ENCODE results near the gene CACNG4.

Gene CACNG4

GRCh38 chr17:67066717-67067116 lies 102.2 kb downstream of the CACNG4 start:
- no peak for DNase-seq
- no peak for TF ChIP-seq POLR2A (IDR thresholded peaks at IDR 0.05; ENCODE audit: low read length)
- no peak for TF ChIP-seq GATA1 (IDR thresholded peaks at IDR 0.05; ENCODE audit: low read depth, low read length)

GRCh38 chr17:67067571-67068482 lies 103.3 kb downstream of the CACNG4 start:
- no peak for TF ChIP-seq GATA1 (IDR thresholded peaks at IDR 0.05; ENCODE audit: low read depth, low read length)
- TF ChIP-seq POLR2A (IDR thresholded peaks at IDR 0.05; ENCODE audit: low read length) = no peak
- no peak for DNase-seq

- no peak for DNase-seq
- no peak for TF ChIP-seq GATA1 (IDR thresholded peaks at IDR 0.05; ENCODE audit: low read depth, low read length)
- no peak for TF ChIP-seq POLR2A (IDR thresholded peaks at IDR 0.05; ENCODE audit: low read length)
These were observed 104.5 kb downstream of the CACNG4 start for GRCh38 chr17:67068999-67069398.

GRCh38 chr17:67069603-67070136 lies 105.2 kb downstream of the CACNG4 start:
- DNase-seq = no peak
- no peak for TF ChIP-seq GATA1 (IDR thresholded peaks at IDR 0.05; ENCODE audit: low read depth, low read length)
- TF ChIP-seq POLR2A (IDR thresholded peaks at IDR 0.05; ENCODE audit: low read length) = no peak

GRCh38 chr17:67071595-67071994 lies 107.1 kb downstream of the CACNG4 start:
- TF ChIP-seq GATA1 (IDR thresholded peaks at IDR 0.05; ENCODE audit: low read depth, low read length) = no peak
- no peak for TF ChIP-seq POLR2A (IDR thresholded peaks at IDR 0.05; ENCODE audit: low read length)
- no peak for DNase-seq

- no peak for DNase-seq
- TF ChIP-seq GATA1 (IDR thresholded peaks at IDR 0.05; ENCODE audit: low read depth, low read length) (no peak), POLR2A (IDR thresholded peaks at IDR 0.05; ENCODE audit: low read length) (no peak)
These were observed 108.4 kb downstream of the CACNG4 start for GRCh38 chr17:67072885-67073284.

GRCh38 chr17:67074781-67075180 lies 110.3 kb downstream of the CACNG4 start:
- no peak for DNase-seq
- no peak for TF ChIP-seq GATA1 (IDR thresholded peaks at IDR 0.05; ENCODE audit: low read depth, low read length)
- TF ChIP-seq POLR2A (IDR thresholded peaks at IDR 0.05; ENCODE audit: low read length) = no peak

- TF ChIP-seq GATA1 (IDR thresholded peaks at IDR 0.05; ENCODE audit: low read depth, low read length) (no peak), POLR2A (IDR thresholded peaks at IDR 0.05; ENCODE audit: low read length) (no peak)
- no peak for DNase-seq
These were observed 111.8 kb downstream of the CACNG4 start for GRCh38 chr17:67076290-67076689.

GRCh38 chr17:67078292-67078691 lies 113.8 kb downstream of the CACNG4 start:
- TF ChIP-seq POLR2A (IDR thresholded peaks at IDR 0.05; ENCODE audit: low read length) (no peak), GATA1 (IDR thresholded peaks at IDR 0.05; ENCODE audit: low read depth, low read length) (no peak)
- no peak for DNase-seq

GRCh38 chr17:67079491-67079890 lies 115.0 kb downstream of the CACNG4 start:
- TF ChIP-seq POLR2A (IDR thresholded peaks at IDR 0.05; ENCODE audit: low read length) (no peak), GATA1 (IDR thresholded peaks at IDR 0.05; ENCODE audit: low read depth, low read length) (no peak)
- DNase-seq = no peak

GRCh38 chr17:67080804-67081203 lies 116.3 kb downstream of the CACNG4 start:
- DNase-seq = peak; percentile 8 to 22
- TF ChIP-seq GATA1 (IDR thresholded peaks at IDR 0.05; ENCODE audit: low read depth, low read length) (no peak), POLR2A (IDR thresholded peaks at IDR 0.05; ENCODE audit: low read length) (no peak)

GRCh38 chr17:67082107-67082506 lies 117.6 kb downstream of the CACNG4 start:
- DNase-seq = no peak
- TF ChIP-seq GATA1 (IDR thresholded peaks at IDR 0.05; ENCODE audit: low read depth, low read length) = no peak
- TF ChIP-seq POLR2A (IDR thresholded peaks at IDR 0.05; ENCODE audit: low read length) = no peak

All from erythroblast (primary cell).